ENCODE measurements around the gene ATP1A4.

ATP1A4 gene

DNA sequence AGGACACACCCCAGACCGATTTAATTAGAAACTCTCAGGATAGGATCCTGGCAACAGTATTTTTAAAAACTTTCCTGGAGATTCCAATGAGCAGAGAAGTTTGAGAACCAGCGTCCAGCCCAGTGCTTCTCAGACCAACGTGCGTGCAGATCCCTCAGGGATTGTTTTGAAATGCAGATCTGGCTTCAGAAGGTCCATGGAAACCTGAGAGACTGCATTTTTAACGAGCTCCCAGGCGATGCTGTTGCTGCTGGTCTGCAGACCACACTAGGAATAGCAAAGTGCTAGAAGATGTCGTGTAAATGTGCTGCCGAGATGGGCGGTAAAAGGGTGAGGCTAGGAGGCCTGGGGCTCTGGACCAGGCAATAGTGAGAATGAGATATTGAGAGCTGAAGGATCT is 20.6 kb downstream of the ATP1A4 start:
- Histone ChIP-seq H3K4me1 (ENCODE audit: control insufficient read depth, insufficient read depth, low read length) (no peaks in the 10 kb centered on the region), H3K36me3 (ENCODE audit: control insufficient read depth in 2 of 2, insufficient read depth in 1 of 2, low read length in 2 of 2) (no peaks in the 10 kb centered on the region), H3K9me3 (ENCODE audit: control insufficient read depth, insufficient read depth, low read depth, low read length) (no peaks in the 10 kb centered on the region), H3K4me3 (ENCODE audit: low read depth, low read length) (no peak overlapping the region), H3K27ac (ENCODE audit: extremely low read depth, low read depth, low read length) (no peak overlapping the region)
- CTCF ChIA-PET = interaction anchor here (0.8 to 2.5 kb wide), 4 partner anchors 9 to 63 kb away, joined by 3 to 8 read pairs (median 3); no protein-coding TSS in a partner anchor
- POLR2A ChIA-PET = no interaction called here
- no peak for TF ChIP-seq ZNF521 (tag by site-specific recombination; IDR thresholded peaks at IDR 0.05)
- TF ChIP-seq, protein P1, sequence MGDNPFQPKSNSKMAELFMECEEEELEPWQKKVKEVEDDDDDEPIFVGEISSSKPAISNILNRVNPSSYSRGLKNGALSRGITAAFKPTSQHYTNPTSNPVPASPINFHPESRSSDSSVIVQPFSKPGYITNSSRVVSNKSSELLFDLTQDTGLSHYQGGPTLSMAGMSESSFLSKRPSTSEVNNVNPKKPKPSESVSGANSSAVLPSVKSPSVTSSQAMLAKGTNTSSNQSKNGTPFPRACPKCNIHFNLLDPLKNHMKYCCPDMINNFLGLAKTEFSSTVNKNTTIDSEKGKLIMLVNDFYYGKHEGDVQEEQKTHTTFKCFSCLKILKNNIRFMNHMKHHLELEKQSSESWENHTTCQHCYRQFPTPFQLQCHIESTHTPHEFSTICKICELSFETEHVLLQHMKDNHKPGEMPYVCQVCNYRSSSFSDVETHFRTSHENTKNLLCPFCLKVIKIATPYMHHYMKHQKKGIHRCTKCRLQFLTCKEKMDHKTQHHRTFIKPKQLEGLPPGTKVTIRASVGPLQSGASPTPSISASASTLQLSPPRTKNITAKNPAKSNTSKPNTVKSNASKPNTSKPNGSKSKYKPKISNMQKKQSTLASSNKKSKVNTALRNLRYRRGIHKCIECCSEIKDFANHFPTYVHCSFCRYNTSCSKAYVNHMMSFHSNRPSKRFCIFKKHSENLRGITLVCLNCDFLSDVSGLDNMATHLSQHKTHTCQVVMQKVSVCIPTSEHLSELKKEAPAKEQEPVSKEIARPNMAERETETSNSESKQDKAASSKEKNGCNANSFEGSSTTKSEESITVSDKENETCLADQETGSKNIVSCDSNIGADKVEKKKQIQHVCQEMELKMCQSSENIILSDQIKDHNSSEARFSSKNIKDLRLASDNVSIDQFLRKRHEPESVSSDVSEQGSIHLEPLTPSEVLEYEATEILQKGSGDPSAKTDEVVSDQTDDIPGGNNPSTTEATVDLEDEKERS (tag by site-specific recombination; IDR thresholded peaks at IDR 0.05) = no peak
- no peak for TF ChIP-seq ZNF600 (tag by site-specific recombination; IDR thresholded peaks at IDR 0.05)
- no peak for TF ChIP-seq ZNF560 (tag by site-specific recombination; IDR thresholded peaks at IDR 0.05; ENCODE audit: borderline replicate concordance)
- TF ChIP-seq, protein P2, sequence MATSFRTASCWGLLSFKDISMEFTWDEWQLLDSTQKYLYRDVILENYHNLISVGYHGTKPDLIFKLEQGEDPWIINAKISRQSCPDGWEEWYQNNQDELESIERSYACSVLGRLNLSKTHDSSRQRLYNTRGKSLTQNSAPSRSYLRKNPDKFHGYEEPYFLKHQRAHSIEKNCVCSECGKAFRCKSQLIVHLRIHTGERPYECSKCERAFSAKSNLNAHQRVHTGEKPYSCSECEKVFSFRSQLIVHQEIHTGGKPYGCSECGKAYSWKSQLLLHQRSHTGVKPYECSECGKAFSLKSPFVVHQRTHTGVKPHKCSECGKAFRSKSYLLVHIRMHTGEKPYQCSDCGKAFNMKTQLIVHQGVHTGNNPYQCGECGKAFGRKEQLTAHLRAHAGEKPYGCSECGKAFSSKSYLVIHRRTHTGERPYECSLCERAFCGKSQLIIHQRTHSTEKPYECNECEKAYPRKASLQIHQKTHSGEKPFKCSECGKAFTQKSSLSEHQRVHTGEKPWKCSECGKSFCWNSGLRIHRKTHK (tag by site-specific recombination; IDR thresholded peaks at IDR 0.05) = no peak
- no peak for TF ChIP-seq HOXD13 (CRISPR knock-in tag; IDR thresholded peaks at IDR 0.05; ENCODE audit: borderline replicate concordance)
- TF ChIP-seq ZNF157 (tag by site-specific recombination; IDR thresholded peaks at IDR 0.05) = no peak
- no peak for TF ChIP-seq ZNF114 (tag by site-specific recombination; IDR thresholded peaks at IDR 0.05)
- no peak for TF ChIP-seq ZNF248 (tag by site-specific recombination; IDR thresholded peaks at IDR 0.05)
- TF ChIP-seq, protein P3, sequence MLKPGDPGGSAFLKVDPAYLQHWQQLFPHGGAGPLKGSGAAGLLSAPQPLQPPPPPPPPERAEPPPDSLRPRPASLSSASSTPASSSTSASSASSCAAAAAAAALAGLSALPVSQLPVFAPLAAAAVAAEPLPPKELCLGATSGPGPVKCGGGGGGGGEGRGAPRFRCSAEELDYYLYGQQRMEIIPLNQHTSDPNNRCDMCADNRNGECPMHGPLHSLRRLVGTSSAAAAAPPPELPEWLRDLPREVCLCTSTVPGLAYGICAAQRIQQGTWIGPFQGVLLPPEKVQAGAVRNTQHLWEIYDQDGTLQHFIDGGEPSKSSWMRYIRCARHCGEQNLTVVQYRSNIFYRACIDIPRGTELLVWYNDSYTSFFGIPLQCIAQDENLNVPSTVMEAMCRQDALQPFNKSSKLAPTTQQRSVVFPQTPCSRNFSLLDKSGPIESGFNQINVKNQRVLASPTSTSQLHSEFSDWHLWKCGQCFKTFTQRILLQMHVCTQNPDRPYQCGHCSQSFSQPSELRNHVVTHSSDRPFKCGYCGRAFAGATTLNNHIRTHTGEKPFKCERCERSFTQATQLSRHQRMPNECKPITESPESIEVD (tag by site-specific recombination; IDR thresholded peaks at IDR 0.05) = no peak
- TF ChIP-seq, protein P4, sequence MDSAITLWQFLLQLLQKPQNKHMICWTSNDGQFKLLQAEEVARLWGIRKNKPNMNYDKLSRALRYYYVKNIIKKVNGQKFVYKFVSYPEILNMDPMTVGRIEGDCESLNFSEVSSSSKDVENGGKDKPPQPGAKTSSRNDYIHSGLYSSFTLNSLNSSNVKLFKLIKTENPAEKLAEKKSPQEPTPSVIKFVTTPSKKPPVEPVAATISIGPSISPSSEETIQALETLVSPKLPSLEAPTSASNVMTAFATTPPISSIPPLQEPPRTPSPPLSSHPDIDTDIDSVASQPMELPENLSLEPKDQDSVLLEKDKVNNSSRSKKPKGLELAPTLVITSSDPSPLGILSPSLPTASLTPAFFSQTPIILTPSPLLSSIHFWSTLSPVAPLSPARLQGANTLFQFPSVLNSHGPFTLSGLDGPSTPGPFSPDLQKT (IDR thresholded peaks at IDR 0.05; ENCODE audit: borderline replicate concordance, low read depth, low read length) = no peak
- TF ChIP-seq ZNF341 (tag by site-specific recombination; IDR thresholded peaks at IDR 0.05; ENCODE audit: low read depth) = no peak
- TF ChIP-seq ZNF571 (tag by site-specific recombination; IDR thresholded peaks at IDR 0.05) = no peak
- TF ChIP-seq, protein P5, sequence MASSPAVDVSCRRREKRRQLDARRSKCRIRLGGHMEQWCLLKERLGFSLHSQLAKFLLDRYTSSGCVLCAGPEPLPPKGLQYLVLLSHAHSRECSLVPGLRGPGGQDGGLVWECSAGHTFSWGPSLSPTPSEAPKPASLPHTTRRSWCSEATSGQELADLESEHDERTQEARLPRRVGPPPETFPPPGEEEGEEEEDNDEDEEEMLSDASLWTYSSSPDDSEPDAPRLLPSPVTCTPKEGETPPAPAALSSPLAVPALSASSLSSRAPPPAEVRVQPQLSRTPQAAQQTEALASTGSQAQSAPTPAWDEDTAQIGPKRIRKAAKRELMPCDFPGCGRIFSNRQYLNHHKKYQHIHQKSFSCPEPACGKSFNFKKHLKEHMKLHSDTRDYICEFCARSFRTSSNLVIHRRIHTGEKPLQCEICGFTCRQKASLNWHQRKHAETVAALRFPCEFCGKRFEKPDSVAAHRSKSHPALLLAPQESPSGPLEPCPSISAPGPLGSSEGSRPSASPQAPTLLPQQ (tag by site-specific recombination; IDR thresholded peaks at IDR 0.05) = no peak
- TF ChIP-seq ZNF366 (tag by site-specific recombination; conservative IDR thresholded peaks at IDR 0.05) = no peak
- TF ChIP-seq ZNF548 (tag by site-specific recombination; IDR thresholded peaks at IDR 0.05) = no peak
- TF ChIP-seq YY2 (tag by site-specific recombination; IDR thresholded peaks at IDR 0.05) = no peak
- no peak for TF ChIP-seq PRDM1 (tag by site-specific recombination; IDR thresholded peaks at IDR 0.05)
- no peak for TF ChIP-seq ZNF626 (tag by site-specific recombination; IDR thresholded peaks at IDR 0.05)
